Vagina (tissue), 2 donors: ENCODE results near the gene ALDH4A1.

Experiments
- POLR2A ChIP-seq, 2 donors: fragments of 450-650 bp; IDR thresholded peaks; one replicate each; pipeline ENCODE4 v1.6.1; 2017; ENCODE audit warnings: antibody characterized with exemption in 2 of 2, mild to moderate bottlenecking in 2 of 2, moderate library complexity in 2 of 2
- POLR2AphosphoS5 ChIP-seq, 2 donors: sonication (generic); formaldehyde crosslinking; IDR thresholded peaks; one replicate each; pipeline ENCODE4 v1.9.0; 2017; ENCODE audit warnings: antibody characterized with exemption in 2 of 2, mild to moderate bottlenecking in 2 of 2, low read depth in 1 of 2; ENCODE audit not compliant: insufficient read depth in 1 of 2
- TF ChIP-seq, protein P1 (sequence below), 3 experiments: fragments of 450-650 bp in 2 of 3; fragments of 200-600 bp in 1 of 3; sonication (generic) in 1 of 3; IDR thresholded peaks; one replicate each; pipeline ENCODE4 v1.5.1; 2017 to 2019; ENCODE audit warnings: antibody characterized with exemption in 3 of 3, mild to moderate bottlenecking in 2 of 3, moderate library complexity in 2 of 3

DNA sequence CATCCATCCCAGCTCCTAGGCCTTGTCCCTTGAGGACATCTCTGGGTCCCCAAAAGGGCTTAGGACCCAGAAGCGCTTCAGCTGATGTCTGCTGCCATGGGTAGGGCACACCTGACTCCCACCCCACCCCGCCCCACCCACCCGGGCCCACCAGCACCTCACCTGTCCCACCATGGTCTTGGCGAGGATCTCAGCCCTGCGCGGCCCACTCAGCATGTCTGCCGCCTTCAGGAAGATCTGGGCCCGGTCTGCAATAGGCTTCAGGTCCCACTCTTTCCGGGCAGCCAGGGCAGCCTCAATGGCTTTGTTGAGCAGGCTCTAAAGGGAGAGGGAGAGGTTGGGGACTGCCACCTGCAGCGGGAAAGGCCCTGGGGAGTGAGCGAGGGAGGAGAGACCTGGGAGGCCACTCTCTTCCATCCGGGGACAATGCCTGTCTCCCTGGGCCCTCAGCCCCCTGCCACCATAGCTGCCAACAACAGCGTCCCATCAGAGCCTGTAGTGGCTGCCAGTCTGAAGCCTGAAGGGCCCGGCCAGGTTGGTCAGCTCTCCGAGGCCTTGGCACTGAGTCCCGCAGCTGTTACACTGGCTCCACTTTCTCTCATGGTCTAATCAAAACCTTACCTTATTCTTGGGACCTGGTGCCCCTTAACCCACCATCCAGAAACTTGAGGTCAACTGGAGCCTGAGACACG is 16.9 kb downstream of the ALDH4A1 start:
- TF ChIP-seq, protein P1, sequence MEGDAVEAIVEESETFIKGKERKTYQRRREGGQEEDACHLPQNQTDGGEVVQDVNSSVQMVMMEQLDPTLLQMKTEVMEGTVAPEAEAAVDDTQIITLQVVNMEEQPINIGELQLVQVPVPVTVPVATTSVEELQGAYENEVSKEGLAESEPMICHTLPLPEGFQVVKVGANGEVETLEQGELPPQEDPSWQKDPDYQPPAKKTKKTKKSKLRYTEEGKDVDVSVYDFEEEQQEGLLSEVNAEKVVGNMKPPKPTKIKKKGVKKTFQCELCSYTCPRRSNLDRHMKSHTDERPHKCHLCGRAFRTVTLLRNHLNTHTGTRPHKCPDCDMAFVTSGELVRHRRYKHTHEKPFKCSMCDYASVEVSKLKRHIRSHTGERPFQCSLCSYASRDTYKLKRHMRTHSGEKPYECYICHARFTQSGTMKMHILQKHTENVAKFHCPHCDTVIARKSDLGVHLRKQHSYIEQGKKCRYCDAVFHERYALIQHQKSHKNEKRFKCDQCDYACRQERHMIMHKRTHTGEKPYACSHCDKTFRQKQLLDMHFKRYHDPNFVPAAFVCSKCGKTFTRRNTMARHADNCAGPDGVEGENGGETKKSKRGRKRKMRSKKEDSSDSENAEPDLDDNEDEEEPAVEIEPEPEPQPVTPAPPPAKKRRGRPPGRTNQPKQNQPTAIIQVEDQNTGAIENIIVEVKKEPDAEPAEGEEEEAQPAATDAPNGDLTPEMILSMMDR (IDR thresholded peaks at IDR 0.05) = no peak
- no peak for TF ChIP-seq POLR2AphosphoS5 (IDR thresholded peaks at IDR 0.05; ENCODE audit: insufficient read depth in 1 of 2, low read depth in 1 of 2)
- no peak for TF ChIP-seq POLR2A (IDR thresholded peaks at IDR 0.05)
